ENCODE measurements around the gene SYPL2.

The SYPL2 gene

DNA sequence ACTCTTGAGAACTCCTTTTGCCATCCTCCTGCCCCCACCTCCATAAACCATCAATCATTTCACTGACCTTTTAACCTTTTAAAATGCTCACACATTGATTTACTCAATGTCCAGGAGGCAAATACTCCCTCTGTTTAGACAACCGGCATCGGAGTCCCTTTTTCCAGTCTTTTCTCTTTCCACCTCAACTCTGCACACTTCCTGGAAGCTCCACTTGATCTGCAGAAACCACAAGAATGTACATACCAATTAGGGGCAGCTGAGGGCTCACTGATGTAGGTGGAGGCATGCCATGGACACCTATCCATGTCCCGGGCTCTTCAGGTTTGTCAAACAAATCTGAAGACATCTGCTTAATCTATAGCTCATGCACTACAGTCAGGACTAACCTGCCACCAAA, 48.5 kb downstream of the SYPL2 start:
- peak; percentile 41 for DNase-seq (ENCODE audit: low spot score)

- DNase-seq (ENCODE audit: low spot score) = peak; percentile 59
Measured at GRCh38 chr1:109516872-109517271, 50.5 kb downstream of the SYPL2 start.

DNA sequence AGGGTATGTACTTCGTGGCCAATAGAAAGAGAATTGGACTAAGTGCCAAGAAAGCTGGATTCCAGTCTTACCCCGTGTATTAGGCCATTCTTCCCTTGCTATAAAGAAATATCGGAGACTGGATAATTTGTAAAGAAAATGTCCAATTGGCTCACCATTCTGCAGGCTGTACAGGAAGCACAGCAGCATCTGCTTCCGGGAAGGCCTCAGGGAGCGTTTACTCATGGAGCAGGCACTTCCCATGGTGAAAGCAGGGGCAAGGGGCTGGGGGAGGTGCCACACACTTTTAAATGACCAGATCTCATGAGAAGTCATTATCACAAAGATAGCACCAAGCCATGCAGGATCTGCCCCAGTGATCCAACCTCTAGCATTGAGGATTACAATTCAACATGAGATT, 51.0 kb downstream of the SYPL2 start:
- no peak for DNase-seq (ENCODE audit: low spot score)

DNA sequence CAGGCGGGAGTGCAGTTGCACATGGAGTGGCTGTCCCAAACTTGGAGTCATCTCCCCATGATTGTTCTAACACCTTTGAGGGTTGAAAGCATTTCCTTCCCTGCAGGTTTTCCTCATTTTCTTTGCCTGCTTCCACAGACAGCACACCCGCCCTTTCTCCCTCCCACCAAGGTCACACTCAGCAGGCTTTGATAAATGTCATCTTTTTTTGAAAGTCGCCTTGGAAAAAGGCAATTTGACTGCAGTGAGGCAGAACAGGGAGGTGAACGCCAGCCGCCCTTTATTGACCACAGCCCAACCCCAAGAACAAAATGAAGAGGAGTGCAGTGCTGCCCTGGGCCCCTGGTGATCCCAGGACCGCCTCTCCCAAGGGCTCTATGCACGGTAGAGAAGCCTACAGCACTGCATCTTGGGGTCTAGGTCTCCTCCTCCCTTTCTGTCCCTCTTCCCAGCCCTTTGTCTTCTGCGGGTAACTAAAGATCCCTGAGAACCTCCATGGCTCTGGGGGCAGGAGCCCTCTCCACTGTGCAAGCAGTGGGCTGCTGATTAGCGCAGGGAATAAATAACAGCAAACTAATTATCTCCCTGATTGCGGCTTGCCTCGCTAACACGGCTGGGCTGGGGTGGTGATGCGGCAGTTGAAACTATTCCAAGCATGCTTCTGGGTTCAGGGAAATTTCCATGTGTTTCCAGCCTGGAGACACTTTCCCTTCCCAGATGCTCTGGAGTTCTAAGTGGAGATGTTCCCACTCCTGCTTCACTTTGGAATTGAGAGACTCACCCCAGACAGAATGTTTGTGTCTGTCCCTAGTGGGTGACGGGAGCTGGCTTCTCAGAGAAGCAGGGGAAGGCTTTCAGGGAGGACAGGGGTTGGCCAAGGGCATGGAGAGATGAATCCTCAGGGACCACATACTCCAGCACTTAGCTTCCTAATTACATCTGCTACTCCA, 54.9 kb downstream of the SYPL2 start:
- no peak for DNase-seq (ENCODE audit: low spot score)

- no peak for DNase-seq (ENCODE audit: low spot score)
Measured at GRCh38 chr1:109522026-109522425, 55.7 kb downstream of the SYPL2 start.

- no peak for DNase-seq (ENCODE audit: low spot score)
Measured at GRCh38 chr1:109523706-109524105, 57.4 kb downstream of the SYPL2 start.

- no peak for DNase-seq (ENCODE audit: low spot score)
Measured at GRCh38 chr1:109527098-109527811, 60.9 kb downstream of the SYPL2 start.

GRCh38 chr1:109527846-109528695, 61.7 kb downstream of the SYPL2 start:
- no peak for DNase-seq (ENCODE audit: low spot score)

- no peak for DNase-seq (ENCODE audit: low spot score)
Measured at GRCh38 chr1:109528712-109529111, 62.4 kb downstream of the SYPL2 start.

GRCh38 chr1:109529881-109530456, 63.6 kb downstream of the SYPL2 start:
- DNase-seq (ENCODE audit: low spot score) = no peak

GRCh38 chr1:109530457-109531087, 64.2 kb downstream of the SYPL2 start:
- DNase-seq (ENCODE audit: low spot score) = no peak

- no peak for DNase-seq (ENCODE audit: low spot score)
Measured at GRCh38 chr1:109531380-109531779, 65.0 kb downstream of the SYPL2 start.
